B cell (primary cell): ENCODE data around the gene PTRH1.

Experiments
- CTCF ChIP-seq: fragments of 200-600 bp; IDR thresholded peaks from one replicate; pipeline ENCODE4 v1.8.0; 2022; ENCODE audit warnings: antibody characterized with exemption, mild to moderate bottlenecking
- EZH2 ChIP-seq: IDR thresholded peaks from 2 replicates; pipeline ENCODE4 v1.6.1; 2012; ENCODE audit warnings: borderline replicate concordance, low read depth, mild to moderate bottlenecking, moderate library complexity, low read length; ENCODE audit not compliant: insufficient read depth, poor library complexity, severe bottlenecking

- TF ChIP-seq CTCF (no peak), EZH2 (no peak)
Measured at GRCh38 chr9:127721391-127721821, 5.9 kb upstream of the PTRH1 start.
